GM10266 (cell line): ENCODE results near the gene LIPK.
"Not testable (repeated sequence)": the region's sequence is repeated elsewhere in the genome, so short reads cannot be mapped to it uniquely, and the experiment has no call there.

Experiments used
- DNase-seq: peaks from one replicate; pipeline ENCODE4 v3.0.0; 2012; ENCODE audit errors: extremely low spot score
- TF ChIP-seq, protein P1 (sequence below): IDR thresholded peaks from 2 replicates; pipeline ENCODE4 v1.5.1; 2012; ENCODE audit warnings: mild to moderate bottlenecking, low read depth; ENCODE audit not compliant: control insufficient read depth, insufficient read depth; ENCODE audit errors: missing control alignments

Gene LIPK

DNA sequence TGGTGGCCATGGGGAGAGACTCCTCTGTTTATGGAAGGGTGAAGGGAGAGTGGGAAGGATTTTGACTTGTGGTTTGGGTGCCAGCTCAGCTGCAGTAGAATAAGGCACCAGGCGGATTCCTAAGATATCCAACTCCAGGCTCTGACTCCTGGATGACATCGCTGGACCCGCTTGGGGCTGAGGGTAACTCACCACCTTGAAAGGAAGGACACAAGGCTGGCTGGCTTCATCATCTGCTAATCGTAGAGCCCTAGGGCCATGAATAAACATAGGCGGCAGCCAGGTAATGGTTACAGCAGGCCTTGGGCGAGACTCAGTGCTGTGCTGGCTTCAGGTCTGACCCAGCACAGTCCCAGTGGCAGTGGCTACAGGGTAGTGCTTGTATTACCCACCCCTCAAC lies 16.7 kb upstream of the LIPK start:
- TF ChIP-seq, protein P1, sequence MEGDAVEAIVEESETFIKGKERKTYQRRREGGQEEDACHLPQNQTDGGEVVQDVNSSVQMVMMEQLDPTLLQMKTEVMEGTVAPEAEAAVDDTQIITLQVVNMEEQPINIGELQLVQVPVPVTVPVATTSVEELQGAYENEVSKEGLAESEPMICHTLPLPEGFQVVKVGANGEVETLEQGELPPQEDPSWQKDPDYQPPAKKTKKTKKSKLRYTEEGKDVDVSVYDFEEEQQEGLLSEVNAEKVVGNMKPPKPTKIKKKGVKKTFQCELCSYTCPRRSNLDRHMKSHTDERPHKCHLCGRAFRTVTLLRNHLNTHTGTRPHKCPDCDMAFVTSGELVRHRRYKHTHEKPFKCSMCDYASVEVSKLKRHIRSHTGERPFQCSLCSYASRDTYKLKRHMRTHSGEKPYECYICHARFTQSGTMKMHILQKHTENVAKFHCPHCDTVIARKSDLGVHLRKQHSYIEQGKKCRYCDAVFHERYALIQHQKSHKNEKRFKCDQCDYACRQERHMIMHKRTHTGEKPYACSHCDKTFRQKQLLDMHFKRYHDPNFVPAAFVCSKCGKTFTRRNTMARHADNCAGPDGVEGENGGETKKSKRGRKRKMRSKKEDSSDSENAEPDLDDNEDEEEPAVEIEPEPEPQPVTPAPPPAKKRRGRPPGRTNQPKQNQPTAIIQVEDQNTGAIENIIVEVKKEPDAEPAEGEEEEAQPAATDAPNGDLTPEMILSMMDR = no peak
- no peak for DNase-seq

DNA sequence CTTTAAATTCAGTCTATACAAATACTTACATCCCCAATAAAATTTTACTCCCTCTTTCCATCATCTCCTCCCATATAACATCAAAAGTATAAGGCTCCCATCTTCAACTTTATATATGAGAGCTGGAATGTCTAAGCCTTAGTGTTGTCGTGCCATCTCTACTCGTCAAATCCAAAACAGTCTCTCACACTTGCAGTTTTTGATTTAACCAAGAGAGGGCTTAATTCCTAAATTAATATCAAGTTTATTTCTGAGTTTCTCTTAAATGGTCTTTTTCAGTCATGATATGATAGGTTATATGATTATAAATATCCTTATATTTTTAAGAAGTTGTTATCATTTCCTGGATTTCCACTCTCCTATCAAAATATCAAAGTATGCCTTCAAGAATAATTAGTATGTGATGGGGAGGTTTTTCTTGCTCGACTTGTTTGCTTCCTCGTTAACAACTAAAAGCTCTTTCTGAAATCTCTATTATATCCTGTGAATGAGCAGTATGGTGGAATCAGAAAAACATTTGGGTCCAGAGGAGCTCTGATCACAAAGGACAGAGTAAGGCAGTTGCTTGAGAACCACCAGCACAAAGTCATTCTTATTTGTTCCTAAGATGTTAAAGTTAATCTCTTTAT lies 12.5 kb upstream of the LIPK start:
- DNase-seq = no peak
- TF ChIP-seq, protein P1 = peak; percentile 7

DNA sequence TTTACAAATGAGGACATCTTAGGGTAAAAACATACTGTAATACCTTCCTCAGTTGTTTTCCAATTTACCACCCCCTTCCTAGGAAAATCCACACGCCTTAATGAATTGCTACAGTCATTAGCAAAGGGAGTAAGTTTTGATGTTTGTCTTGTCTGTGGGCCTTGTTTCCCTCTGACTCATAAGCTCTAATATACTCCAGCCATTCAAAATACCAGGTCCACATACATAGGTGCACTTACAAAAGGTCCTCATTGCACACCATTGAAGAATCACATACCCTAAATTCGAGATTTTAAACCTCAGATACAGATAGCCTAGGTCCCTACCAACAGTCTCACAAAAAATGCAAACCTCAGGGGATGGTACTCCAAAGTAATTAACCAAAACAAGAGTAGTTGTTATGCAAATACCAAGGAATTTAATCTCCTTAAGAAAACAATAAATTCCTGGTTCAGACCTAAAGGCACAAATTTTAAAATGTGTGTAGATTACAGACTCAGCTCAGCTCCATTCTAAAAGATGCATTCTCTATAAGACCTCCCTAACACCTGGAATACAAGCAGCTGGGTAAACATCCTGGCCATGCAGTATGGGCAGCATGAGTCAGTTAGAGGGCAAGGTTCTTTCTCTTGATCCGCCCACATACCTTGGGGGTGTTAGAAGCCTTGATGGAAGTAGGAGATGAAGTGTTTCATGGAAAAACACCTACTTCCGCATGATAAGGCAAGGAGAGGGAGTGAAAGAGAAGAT lies 3.0 kb upstream of the LIPK start:
- DNase-seq = no peak
- TF ChIP-seq, protein P1 = no peak

DNA sequence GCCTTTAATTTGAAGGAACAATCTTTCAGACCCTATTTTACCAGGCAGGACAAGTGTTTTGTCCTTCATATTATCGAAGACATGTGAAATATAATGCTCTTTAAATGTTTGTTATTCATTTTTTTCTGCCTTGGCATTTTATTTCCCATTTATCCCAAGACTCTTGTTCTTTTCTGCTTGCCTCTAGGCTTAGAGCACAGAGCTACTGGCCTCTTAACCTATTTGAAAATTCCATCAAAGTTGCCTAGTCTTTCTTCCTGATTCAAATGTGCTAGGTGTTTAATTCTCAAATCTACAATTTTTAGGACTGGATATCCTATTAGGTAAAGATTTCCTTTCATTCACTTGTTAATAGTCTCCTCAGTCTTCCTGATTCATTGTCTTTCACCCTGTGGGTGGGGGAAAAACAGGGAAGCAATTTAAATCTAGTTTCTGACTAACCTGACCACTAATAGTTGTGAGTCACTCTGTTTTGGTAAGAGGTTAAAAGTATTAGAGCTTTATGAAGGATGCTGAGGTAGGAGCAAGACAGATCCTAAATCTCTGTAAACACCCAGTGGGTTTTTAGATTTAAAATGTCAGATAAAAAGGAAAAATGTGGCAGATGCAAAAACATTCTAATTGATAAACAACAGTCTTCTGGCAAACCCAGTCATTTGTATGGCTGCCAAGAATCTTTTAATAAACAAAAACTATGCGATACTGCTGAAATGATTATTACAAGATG lies 1.5 kb downstream of the LIPK start:
- DNase-seq = no peak
- TF ChIP-seq, protein P1 = no peak

DNA sequence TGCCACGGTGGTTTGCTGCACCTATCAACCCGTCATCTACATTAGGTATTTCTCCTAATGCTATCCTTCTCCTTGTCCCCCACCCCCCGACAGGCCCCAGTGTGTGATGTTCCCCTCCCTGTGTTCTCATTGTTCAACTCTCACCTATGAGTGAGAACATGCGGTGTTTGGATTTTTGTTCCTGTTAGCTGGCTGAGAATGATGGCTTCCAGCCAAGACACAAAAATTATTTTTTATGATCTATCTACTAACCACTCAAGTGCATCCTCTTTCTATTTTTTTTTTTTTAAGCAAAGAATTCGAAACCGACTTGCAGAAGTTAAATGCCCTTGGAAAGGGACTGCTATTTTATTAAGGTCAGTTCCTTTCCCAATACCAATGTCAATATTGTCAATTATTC lies 3.3 kb downstream of the LIPK start:
- DNase-seq = not testable (repeated sequence)

DNA sequence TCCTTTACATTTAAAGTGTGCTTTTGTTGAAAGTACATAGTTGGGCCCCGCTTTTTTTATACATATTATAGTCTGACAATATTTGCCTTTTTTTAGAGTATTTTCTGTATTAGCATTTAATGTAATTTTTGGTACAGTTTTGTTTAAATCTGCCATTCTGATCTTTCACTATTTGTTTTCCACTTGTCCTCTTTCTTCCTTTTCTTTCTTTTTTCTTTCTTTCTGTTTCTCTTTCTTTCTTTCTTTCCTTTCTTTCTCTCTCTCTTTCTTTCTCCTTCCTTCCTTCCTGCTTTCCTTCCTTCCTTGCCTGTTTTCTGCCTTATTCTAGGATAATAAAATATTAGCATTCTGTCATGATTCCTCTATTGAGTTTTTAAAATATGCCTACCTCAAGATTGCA lies 9.5 kb downstream of the LIPK start:
- TF ChIP-seq, protein P1 = no peak
- DNase-seq = no peak

DNA sequence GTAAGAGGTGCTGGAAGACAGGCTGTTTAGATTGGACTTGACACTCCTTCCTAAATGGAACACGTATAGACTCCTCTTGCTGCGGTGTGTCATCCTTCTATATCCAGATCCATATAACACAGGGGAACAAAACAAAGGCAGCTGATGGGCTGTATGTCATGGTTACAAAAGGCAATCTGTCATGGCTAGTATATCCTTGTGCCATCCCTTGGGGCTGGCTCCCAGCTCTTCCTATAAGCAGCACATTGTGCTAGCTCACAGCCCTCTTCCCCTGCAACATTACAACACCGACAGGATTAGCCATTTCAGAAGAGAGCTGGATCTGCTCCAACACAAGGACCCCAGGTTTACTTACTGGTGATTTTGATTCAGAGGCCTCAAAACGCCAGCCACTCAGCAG lies 15.3 kb downstream of the LIPK start:
- TF ChIP-seq, protein P1 = no peak
- no peak for DNase-seq
